KOPT-K1 (cell line): ENCODE results near the gene OR8K5.
"Not testable (repeated sequence)": the region's sequence is repeated elsewhere in the genome, so short reads cannot be mapped to it uniquely, and the experiment has no call there.

Experiments used
- H3K27ac ChIP-seq: fragments of 200-600 bp; sonication (generic); 2 replicates; pipeline ENCODE4 v1.5.1; 2016; ENCODE audit warnings: antibody characterized with exemption, mild to moderate bottlenecking, low read depth, low read length; ENCODE audit not compliant: poor library complexity, severe bottlenecking
- H3K36me3 ChIP-seq: fragments of 200-600 bp; sonication (generic); 2 replicates; pipeline ENCODE4 v1.5.1; 2017; ENCODE audit warnings: antibody characterized with exemption, mild to moderate bottlenecking, low read length, moderate library complexity; ENCODE audit not compliant: insufficient read depth
- H3K9me3 ChIP-seq: fragments of 200-600 bp; sonication (generic); 2 replicates; pipeline ENCODE4 v1.5.1; 2017; ENCODE audit warnings: antibody characterized with exemption, low read length, mild to moderate bottlenecking; ENCODE audit not compliant: insufficient read depth, poor library complexity, severe bottlenecking

OR8K5 gene

GRCh38 chr11:56160217-56160616 lies at the start of gene OR8K5:
Gene OR8K5, minus strand, starts transcription at chr11:56160317. Its CDS starts 0 bp downstream, at chr11:56160317.
- Histone ChIP-seq H3K27ac (no peak within 1 kb of the TSS), H3K36me3 (no peaks in the 10 kb centered on the region), H3K9me3 (no peaks in the 10 kb centered on the region)

- no peak overlapping the region for H3K27ac ChIP-seq
Observed at GRCh38 chr11:56207790-56208189, 47.7 kb upstream of the OR8K5 start.

GRCh38 chr11:56197367-56197766 lies 37.2 kb upstream of the OR8K5 start:
- Histone ChIP-seq H3K36me3 (no peaks in the 10 kb centered on the region), H3K27ac (no peak overlapping the region), H3K9me3 (no peaks in the 10 kb centered on the region)

More at GRCh38 chr11:56207790-56208189, 47.7 kb upstream of the OR8K5 start:
- Histone ChIP-seq H3K9me3 (no peaks in the 10 kb centered on the region), H3K36me3 (no peaks in the 10 kb centered on the region)

GRCh38 chr11:56196705-56197104 lies 36.6 kb upstream of the OR8K5 start:
- no peak overlapping the region for H3K27ac ChIP-seq
- H3K36me3 ChIP-seq = no peaks in the 10 kb centered on the region
- no peaks in the 10 kb centered on the region for H3K9me3 ChIP-seq

- no peaks in the 10 kb centered on the region for H3K9me3 ChIP-seq
- no peak overlapping the region for H3K27ac ChIP-seq
- no peaks in the 10 kb centered on the region for H3K36me3 ChIP-seq
Observed at GRCh38 chr11:56188602-56189001, 28.5 kb upstream of the OR8K5 start.

GRCh38 chr11:56183459-56183858 lies 23.3 kb upstream of the OR8K5 start:
- H3K9me3 ChIP-seq = no peaks in the 10 kb centered on the region
- H3K36me3 ChIP-seq = no peaks in the 10 kb centered on the region
- H3K27ac ChIP-seq = no peak overlapping the region

GRCh38 chr11:56176318-56176717 lies 16.2 kb upstream of the OR8K5 start, which contains the start of gene OR5J2:
Gene OR5J2, plus strand, starts transcription at chr11:56176618. Its CDS starts 0 bp downstream, at chr11:56176618.
- Histone ChIP-seq H3K9me3 (no peaks in the 10 kb centered on the region), H3K36me3 (no peaks in the 10 kb centered on the region), H3K27ac (no peak within 1 kb of the TSS)

- H3K9me3 ChIP-seq = no peaks in the 10 kb centered on the region
- no peak overlapping the region for H3K27ac ChIP-seq
Observed at GRCh38 chr11:56172256-56172830, 12.2 kb upstream of the OR8K5 start.

GRCh38 chr11:56163804-56164203 lies 3.7 kb upstream of the OR8K5 start:
- Histone ChIP-seq H3K36me3 (no peaks in the 10 kb centered on the region), H3K27ac (no peak overlapping the region), H3K9me3 (no peaks in the 10 kb centered on the region)

More at GRCh38 chr11:56172256-56172830, 12.2 kb upstream of the OR8K5 start:
- H3K36me3 ChIP-seq = no peaks in the 10 kb centered on the region

GRCh38 chr11:56152333-56152732 lies 7.8 kb downstream of the OR8K5 start:
- Histone ChIP-seq H3K9me3 (peaks cover 7% of the 10 kb centered on the region), H3K27ac (no peak overlapping the region)

GRCh38 chr11:56151376-56151775 lies 8.7 kb downstream of the OR8K5 start:
- H3K9me3 ChIP-seq = peaks cover 7% of the 10 kb centered on the region

More at GRCh38 chr11:56152333-56152732, 7.8 kb downstream of the OR8K5 start:
- H3K36me3 ChIP-seq = no peaks in the 10 kb centered on the region

GRCh38 chr11:56143681-56144080 lies 16.4 kb downstream of the OR8K5 start:
- not testable (repeated sequence) for H3K9me3 ChIP-seq, H3K27ac ChIP-seq

More at GRCh38 chr11:56151376-56151775, 8.7 kb downstream of the OR8K5 start:
- H3K36me3 ChIP-seq = no peaks in the 10 kb centered on the region
- no peak overlapping the region for H3K27ac ChIP-seq

GRCh38 chr11:56140151-56140661 lies 19.9 kb downstream of the OR8K5 start, which contains the start of gene OR8J3:
Gene OR8J3, minus strand, starts transcription at chr11:56140201. Its CDS starts 2,483 bp downstream, at chr11:56137718.
- H3K36me3 ChIP-seq = no peaks in the 10 kb centered on the region
- no peak within 1 kb of the TSS for H3K27ac ChIP-seq
- no peaks in the 10 kb centered on the region for H3K9me3 ChIP-seq

More at GRCh38 chr11:56143681-56144080, 16.4 kb downstream of the OR8K5 start:
- H3K36me3 ChIP-seq = not testable (repeated sequence)

- Histone ChIP-seq H3K27ac (no peak within 1 kb of the TSS), H3K9me3 (no peaks in the 10 kb centered on the region), H3K36me3 (no peaks in the 10 kb centered on the region)
Observed at GRCh38 chr11:56122073-56122472, 38.0 kb downstream of the OR8K5 start, which contains the start of gene OR8H3. Gene OR8H3, plus strand, starts transcription at chr11:56122373. Its CDS starts 0 bp downstream, at chr11:56122373.
